ENCODE data around the gene IL1RAP.
"Not testable (repeated sequence)": the region's sequence is repeated elsewhere in the genome, so short reads cannot be mapped to it uniquely, and the experiment has no call there.

Gene IL1RAP

GRCh38 chr3:190514413-190515153 lies 698 bp downstream of the IL1RAP start:
- DNase-seq = peak; percentile 36 to 56

DNA sequence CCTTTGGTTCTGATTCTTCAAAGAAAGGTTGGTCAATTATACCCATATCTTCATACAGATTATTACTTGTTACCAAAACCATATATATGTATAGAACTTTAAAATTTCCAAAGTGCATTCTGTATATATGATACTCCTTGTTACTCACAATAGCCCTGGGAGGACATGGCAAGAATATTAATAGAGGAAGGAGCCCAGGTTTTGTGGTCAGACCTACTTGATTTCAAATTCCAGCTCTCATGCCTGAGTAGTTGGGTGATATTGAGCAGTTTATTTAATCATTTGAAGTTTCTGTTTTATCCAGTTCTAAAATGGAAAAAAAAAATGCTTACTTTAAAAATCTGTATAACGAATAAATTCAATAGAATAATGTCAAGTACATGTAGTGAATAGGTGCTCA lies 2.5 kb downstream of the IL1RAP start:
- no peak for DNase-seq

DNA sequence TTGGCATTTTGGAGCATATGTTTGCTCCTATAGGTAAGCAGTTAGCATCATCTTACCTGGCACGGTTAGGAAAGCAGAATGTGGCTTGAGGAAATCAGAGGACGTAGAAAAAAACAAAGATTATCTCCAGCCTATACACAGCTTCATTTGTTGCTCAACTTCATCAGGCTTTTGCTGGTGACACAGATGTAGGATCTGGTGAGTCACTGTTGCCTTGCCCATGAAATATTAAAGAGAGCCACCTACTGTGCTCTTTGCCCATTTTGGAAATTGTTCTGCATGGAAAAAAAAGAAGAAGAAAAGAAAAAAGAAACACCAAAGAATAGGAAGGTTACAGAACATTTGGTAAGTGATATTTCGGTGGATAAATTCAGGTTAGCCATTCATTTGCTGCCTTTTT lies 3.8 kb downstream of the IL1RAP start:
- peak in 1 of 2 experiments; percentile 7 for DNase-seq

DNA sequence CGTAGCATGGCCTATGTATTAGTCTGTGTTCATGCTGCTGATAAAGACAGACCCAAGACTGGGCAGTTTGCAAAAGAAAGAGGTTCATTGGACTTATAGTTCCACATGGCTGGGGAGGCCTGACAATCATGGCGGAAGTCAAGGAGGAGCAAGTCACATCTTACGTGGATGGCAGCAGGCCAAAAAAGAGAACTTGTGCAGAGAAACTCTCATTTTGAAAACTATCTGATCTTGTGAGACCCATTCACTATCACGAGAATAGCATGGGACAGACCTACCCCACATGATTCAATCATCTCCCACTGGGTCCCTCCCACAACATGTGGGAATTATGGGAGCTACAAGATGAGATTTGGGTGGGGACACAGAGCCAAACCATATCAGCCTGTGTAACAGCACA lies 4.6 kb downstream of the IL1RAP start:
- not testable (repeated sequence) for DNase-seq

DNA sequence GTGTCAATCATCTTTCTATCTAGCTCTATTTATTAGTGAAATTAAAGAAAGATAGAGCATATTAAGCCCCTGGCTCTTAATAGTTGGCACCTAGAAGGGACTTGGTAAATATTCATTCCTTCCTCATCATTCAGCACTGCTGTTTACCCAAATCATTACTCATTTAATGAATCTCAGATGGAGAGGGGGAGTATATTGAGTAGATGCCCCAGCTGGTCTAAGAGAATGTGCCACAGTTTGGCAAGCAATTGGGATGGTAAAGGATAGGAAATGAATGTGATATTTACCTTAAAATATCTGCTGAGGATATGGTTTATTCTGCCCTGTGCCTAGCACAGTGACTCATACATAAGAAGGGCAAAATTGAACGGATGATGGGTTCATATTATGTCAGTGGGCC lies 6.0 kb downstream of the IL1RAP start:
- no peak for DNase-seq

GRCh38 chr3:190521998-190522397 lies 8.1 kb downstream of the IL1RAP start:
- DNase-seq = no peak

- DNase-seq = no peak
Measured at GRCh38 chr3:190522621-190523222, 8.8 kb downstream of the IL1RAP start.

DNA sequence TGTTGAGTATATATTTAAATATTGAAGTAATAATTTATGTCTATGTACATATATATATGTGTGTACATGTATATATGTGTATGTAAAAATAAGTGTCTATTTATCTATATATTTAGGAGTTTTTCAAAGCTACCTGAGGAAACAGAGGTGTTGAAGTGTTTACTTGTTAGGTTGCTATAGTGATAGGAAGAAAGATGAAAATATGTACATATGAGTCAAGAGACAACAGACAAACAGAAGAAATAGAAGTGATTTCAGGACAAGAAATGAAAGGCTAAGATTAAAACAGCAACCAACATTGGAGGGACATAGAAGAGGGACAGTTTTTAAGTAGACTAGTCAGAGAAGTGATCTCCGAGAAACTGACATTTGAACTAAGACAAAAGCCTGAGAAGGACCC lies 11.1 kb downstream of the IL1RAP start:
- DNase-seq = no peak

DNA sequence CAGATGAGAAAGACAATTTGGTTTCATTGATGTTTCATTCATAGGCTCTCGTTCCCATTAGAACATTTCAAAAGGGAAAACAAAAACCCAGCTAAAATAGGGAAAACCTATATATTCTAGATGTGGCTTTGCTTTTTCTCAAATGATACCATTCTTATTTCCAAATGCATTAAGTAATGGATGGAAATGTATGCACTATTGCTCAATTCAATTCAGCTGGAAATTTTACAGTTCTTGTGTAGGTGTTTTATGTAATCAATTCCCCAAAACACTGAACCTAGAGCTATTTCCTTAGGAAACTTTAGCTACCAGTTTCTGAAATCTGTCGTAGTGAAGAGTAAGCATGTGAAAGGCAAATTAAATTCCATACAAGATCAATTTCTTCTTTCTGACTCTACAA lies 11.7 kb downstream of the IL1RAP start:
- DNase-seq = no peak

- DNase-seq = no peak
Measured at GRCh38 chr3:190526787-190527762, 13.2 kb downstream of the IL1RAP start.

DNA sequence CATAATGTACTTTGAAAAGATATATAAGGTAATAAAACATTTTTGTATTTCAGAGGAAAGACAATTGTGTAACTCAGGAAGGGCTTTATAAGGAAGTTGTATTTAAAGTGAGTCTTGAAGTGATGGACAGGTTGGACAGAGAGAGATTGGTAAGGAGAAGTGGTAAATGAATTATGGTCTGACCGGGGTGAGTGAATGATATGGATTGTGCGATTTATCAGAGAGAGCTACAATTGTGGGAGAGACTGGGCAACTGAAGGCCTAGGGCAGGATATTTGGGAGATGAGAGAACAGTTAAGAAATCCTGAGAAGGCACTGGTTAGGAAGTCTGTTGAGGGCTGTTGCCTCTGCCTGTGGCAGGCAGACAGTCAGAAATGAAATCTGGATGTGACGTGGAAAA lies 14.8 kb downstream of the IL1RAP start:
- peak in 1 of 2 experiments; percentile 33 for DNase-seq

DNA sequence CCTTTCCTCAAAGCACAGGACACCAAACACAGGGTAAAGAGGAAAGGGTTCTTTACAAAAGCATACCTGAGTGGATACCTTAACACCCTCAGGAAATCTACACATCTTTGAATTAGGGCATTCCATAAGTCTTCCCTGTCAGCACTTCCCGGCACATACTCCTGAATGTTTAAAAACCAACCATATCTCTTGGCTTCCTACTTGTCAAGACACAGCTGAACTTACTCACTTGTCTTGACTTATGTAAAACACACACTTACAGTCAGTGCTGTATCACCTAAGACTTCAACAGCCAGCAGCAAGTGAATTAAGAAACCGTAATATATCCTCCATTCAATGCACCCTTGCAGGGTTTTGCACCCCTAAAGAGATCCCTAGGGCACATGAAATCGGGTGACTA lies 17.5 kb downstream of the IL1RAP start:
- DNase-seq = no peak

- DNase-seq = peak; percentile 16 to 35
Measured at GRCh38 chr3:190532731-190533203, 18.9 kb downstream of the IL1RAP start.

- peak; percentile 61 for DNase-seq
Measured at GRCh38 chr3:190533511-190534281, 19.8 kb downstream of the IL1RAP start.

- no peak for DNase-seq
Measured at GRCh38 chr3:190534386-190534785, 20.5 kb downstream of the IL1RAP start.

GRCh38 chr3:190534986-190535385 lies 21.1 kb downstream of the IL1RAP start:
- DNase-seq = no peak

GRCh38 chr3:190537146-190537545 lies 23.3 kb downstream of the IL1RAP start:
- DNase-seq = no peak

DNA sequence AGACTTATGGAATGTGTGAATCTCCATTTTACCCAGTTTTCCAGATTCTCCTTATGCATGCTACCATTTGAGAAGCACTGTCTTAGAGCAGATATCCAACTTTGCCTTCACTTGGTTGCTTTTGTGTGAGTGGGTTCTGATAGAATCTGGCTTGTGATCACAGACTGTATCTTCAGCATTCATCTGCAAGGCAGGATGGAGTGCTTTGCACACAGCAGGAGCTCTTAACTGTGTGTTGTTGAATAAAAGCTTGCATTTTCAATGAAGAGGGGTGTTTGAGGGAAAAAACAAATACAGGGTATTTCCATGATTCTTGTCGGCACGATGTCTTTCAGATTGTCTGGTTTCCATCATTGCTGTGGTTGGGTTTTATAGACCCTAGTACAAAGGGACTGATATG lies 24.4 kb downstream of the IL1RAP start:
- no peak for DNase-seq

- DNase-seq = no peak
Measured at GRCh38 chr3:190539526-190539925, 25.6 kb downstream of the IL1RAP start.

DNA sequence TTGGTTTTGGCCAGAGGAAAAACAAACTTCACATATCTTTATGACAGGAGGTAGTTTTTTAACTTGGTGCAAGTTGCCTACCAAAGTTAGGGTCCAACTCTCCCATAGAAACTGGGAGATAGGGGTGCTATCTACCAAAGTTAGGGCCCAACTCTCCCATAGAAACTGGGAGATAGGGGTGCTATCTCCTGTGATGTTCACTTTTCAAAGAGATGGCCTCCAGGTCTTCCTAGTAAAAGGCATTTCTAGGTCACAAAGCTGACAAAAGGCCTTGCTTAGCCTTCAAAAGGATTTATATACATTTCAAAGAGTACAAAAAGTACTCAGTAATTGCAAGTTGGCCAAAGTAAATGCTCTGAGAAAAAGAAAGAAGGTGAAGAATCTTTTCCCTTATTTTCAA lies 27.1 kb downstream of the IL1RAP start:
- DNase-seq = no peak

GRCh38 chr3:190541560-190541959 lies 27.7 kb downstream of the IL1RAP start:
- no peak for DNase-seq

DNA sequence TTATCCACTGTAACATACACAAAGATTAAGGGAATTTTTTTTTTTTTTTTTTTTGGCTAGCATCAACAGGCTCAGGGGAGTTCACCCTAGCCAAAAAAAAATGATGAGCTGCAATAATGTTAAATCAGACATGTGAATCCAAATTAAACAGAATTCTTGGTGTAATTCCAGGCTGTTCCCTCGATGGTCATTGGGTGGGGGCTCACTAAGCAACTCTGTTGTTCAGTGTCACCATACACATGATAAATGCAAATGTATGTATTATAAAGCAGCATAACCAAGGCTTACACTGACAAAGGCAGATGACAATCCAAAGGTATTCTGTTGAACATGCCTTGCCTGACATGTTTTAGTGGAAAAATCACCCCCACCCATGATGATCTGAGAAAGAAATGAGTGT lies 29.0 kb downstream of the IL1RAP start:
- no peak for DNase-seq

DNA sequence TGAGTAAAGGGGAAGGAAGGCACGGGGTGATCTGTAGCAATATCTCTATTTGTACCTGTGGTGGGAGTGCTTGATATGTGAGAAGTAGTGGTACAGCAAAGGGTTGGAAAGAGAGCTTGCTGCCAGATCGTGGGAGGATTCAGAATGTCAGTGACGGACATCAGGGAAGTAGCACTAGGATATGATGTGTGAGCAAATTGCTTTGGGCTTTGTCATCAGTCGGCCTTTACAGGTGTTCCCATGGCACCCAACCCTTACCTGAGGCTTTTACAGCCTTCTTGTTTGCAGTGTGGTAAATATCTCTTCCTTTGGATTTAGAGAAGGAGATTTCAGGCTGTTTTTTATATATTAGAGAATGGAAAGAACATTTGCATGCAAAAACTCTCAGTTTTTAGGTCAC lies 29.8 kb downstream of the IL1RAP start:
- DNase-seq = no peak
